CD4-positive, alpha-beta T cell treated with Interferon gamma for 1 hour (primary cell): ENCODE data around the gene MSH3.
"Not testable (repeated sequence)": the region's sequence is repeated elsewhere in the genome, so short reads cannot be mapped to it uniquely, and the experiment has no call there.

Source experiments
- DNase-seq: peaks from one replicate; pipeline ENCODE4 v3.0.0-alpha.2; 2020

MSH3 gene

GRCh38 chr5:80711216-80711615 is 56.8 kb downstream of the MSH3 start:
- DNase-seq = no peak

GRCh38 chr5:80711938-80712337 is 57.5 kb downstream of the MSH3 start:
- no peak for DNase-seq

GRCh38 chr5:80712919-80713318 is 58.5 kb downstream of the MSH3 start:
- no peak for DNase-seq

- no peak for DNase-seq
Measured at GRCh38 chr5:80713631-80714030, 59.2 kb downstream of the MSH3 start.

- DNase-seq = no peak
Measured at GRCh38 chr5:80714570-80715298, 60.3 kb downstream of the MSH3 start.

- DNase-seq = no peak
Measured at GRCh38 chr5:80715887-80716286, 61.4 kb downstream of the MSH3 start.

GRCh38 chr5:80720181-80720580 is 65.7 kb downstream of the MSH3 start:
- no peak for DNase-seq

- no peak for DNase-seq
Measured at GRCh38 chr5:80722916-80723315, 68.5 kb downstream of the MSH3 start.

GRCh38 chr5:80725446-80725845 is 71.0 kb downstream of the MSH3 start:
- DNase-seq = no peak

GRCh38 chr5:80736730-80737129 is 82.3 kb downstream of the MSH3 start:
- no peak for DNase-seq

GRCh38 chr5:80738466-80738865 is 84.0 kb downstream of the MSH3 start:
- DNase-seq = no peak

- no peak for DNase-seq
Measured at GRCh38 chr5:80739057-80739456, 84.6 kb downstream of the MSH3 start.

- no peak for DNase-seq
Measured at GRCh38 chr5:80739496-80739895, 85.0 kb downstream of the MSH3 start.

GRCh38 chr5:80739898-80740297 is 85.4 kb downstream of the MSH3 start:
- no peak for DNase-seq

- not testable (repeated sequence) for DNase-seq
Measured at GRCh38 chr5:80740488-80740887, 86.0 kb downstream of the MSH3 start.

- DNase-seq = no peak
Measured at GRCh38 chr5:80740999-80741398, 86.5 kb downstream of the MSH3 start.

- DNase-seq = no peak
Measured at GRCh38 chr5:80744149-80744548, 89.7 kb downstream of the MSH3 start.

GRCh38 chr5:80745490-80745889 is 91.0 kb downstream of the MSH3 start:
- no peak for DNase-seq

- DNase-seq = no peak
Measured at GRCh38 chr5:80747922-80748321, 93.5 kb downstream of the MSH3 start.

GRCh38 chr5:80752427-80752826 is 98.0 kb downstream of the MSH3 start:
- no peak for DNase-seq

- no peak for DNase-seq
Measured at GRCh38 chr5:80753712-80754111, 99.3 kb downstream of the MSH3 start.

GRCh38 chr5:80754900-80755299 is 100.4 kb downstream of the MSH3 start:
- DNase-seq = no peak

- no peak for DNase-seq
Measured at GRCh38 chr5:80755626-80756025, 101.2 kb downstream of the MSH3 start.

- no peak for DNase-seq
Measured at GRCh38 chr5:80756292-80756691, 101.8 kb downstream of the MSH3 start.

GRCh38 chr5:80757290-80757689 is 102.8 kb downstream of the MSH3 start:
- DNase-seq = no peak
